ENCODE measurements around the gene EDAR.
A peak's percentile ranks its signal among the peaks of the same experiment; 100 is the strongest.

EDAR gene

DNA sequence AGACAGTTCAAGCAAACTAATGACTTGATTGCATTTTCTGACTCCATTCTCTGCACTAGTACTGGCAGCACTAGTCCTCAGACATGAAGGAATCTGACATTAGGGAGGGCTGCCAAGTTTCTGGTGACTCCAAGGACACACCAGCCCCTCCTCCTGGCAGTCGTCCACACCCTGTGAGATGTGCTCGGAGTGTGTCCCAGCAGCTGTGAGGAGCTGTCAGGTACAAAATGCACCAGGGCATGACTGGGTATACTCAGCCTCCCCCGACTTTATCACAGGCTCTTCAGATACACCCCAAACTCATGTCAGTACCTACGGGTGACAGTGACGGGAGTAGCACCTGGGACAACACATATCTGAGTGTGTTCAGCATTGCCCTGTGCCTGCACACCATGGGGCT, 43.1 kb downstream of the EDAR start:
- DNase-seq (ENCODE audit: extremely low read depth, low read depth), result no peak
- no peak overlapping the region for H3K4me3 ChIP-seq (replicated peaks; ENCODE audit: low read depth, low read length)
- TF ChIP-seq, protein P1, sequence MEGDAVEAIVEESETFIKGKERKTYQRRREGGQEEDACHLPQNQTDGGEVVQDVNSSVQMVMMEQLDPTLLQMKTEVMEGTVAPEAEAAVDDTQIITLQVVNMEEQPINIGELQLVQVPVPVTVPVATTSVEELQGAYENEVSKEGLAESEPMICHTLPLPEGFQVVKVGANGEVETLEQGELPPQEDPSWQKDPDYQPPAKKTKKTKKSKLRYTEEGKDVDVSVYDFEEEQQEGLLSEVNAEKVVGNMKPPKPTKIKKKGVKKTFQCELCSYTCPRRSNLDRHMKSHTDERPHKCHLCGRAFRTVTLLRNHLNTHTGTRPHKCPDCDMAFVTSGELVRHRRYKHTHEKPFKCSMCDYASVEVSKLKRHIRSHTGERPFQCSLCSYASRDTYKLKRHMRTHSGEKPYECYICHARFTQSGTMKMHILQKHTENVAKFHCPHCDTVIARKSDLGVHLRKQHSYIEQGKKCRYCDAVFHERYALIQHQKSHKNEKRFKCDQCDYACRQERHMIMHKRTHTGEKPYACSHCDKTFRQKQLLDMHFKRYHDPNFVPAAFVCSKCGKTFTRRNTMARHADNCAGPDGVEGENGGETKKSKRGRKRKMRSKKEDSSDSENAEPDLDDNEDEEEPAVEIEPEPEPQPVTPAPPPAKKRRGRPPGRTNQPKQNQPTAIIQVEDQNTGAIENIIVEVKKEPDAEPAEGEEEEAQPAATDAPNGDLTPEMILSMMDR (IDR thresholded peaks at IDR 0.05; ENCODE audit: low read depth, low read length, missing control alignments), result no peak

DNA sequence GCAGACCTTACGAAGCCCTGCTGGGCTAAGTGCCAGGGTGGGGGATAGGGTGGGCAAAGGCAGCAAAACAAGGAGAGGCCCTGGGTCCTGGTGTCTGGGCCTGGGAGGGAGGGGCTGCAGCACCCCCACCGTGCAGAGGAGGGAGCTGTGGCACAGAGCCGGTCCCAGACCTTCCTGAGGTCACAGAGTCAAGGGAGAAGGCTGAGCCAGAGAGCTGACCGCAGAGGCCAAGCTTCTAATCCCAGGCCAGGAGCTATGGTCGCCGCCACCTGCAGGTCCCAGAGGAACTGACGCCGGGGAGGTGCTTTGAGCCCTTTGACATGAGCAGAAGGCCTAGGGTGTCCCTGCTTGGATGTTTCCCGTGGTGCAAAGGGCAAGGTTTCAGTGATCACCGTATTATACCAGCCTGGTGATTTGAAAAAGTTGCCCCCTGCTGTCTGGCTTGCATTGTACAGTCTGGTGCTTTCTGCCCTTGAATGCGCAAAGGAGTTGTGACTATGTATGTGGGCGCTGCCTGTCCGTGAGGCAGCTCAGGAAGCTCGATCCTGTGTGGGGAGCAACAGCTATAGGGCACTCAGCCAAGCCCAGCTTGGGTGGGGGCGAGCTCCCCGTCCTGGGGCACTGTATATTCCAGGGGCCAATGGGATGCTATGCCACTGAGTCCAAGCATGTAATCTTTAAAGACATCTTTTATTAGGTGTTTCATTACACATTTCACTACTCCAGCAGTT, 44.3 kb downstream of the EDAR start:
- no peak for DNase-seq (ENCODE audit: extremely low read depth, low read depth)
- TF ChIP-seq, protein P1 (IDR thresholded peaks at IDR 0.05; ENCODE audit: low read depth, low read length, missing control alignments), result peak; percentile 18

DNA sequence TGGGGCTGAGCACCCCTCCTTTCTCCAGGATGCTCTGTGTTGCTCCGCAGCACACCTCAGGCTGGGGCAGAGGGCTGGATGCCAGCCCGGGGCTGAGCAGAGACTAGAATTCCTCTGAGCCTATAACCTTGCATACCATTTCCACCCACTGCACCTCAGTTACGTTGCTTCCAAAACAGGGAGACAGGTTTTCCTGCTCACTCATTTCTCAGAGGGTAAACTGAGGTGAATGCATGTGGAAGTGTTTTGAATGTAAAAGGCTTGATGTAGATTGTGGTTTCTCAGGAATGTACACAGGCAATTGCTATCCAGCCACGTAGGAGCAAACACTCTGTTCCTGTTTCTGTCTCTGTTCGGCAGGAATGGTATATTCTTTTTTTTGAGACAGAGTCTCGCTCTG, 45.3 kb downstream of the EDAR start:
- no peak for DNase-seq (ENCODE audit: extremely low read depth, low read depth)
- TF ChIP-seq, protein P1 (IDR thresholded peaks at IDR 0.05; ENCODE audit: low read depth, low read length, missing control alignments), result no peak
- no peak overlapping the region for H3K4me3 ChIP-seq (replicated peaks; ENCODE audit: low read depth, low read length)

More for the DNA sequence above, 44.3 kb downstream of the EDAR start:
- no peak overlapping the region for H3K4me3 ChIP-seq (replicated peaks; ENCODE audit: low read depth, low read length)

DNA sequence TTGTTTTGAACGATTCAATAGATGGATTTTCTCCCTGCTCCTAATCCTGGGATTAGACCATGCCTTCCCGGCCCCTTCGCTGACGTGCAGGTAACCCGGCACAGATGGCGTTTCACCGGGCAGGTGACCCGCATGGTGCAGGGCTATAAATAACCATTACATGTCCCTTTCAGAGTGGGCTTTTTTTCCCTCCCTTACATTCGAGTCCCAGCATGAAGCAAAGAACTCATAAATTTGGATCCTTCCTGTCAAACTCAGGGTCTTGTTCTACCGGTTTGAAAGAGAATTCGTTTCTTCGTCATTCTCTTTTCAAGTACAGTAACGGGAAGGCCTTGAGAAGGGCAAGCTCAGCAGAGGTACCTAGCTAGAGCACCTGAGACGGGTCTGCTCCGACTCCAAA, 46.1 kb downstream of the EDAR start:
- TF ChIP-seq, protein P1 (IDR thresholded peaks at IDR 0.05; ENCODE audit: low read depth, low read length, missing control alignments), result no peak
- no peak for DNase-seq (ENCODE audit: extremely low read depth, low read depth)
- H3K4me3 ChIP-seq (replicated peaks; ENCODE audit: low read depth, low read length), result no peak overlapping the region

DNA sequence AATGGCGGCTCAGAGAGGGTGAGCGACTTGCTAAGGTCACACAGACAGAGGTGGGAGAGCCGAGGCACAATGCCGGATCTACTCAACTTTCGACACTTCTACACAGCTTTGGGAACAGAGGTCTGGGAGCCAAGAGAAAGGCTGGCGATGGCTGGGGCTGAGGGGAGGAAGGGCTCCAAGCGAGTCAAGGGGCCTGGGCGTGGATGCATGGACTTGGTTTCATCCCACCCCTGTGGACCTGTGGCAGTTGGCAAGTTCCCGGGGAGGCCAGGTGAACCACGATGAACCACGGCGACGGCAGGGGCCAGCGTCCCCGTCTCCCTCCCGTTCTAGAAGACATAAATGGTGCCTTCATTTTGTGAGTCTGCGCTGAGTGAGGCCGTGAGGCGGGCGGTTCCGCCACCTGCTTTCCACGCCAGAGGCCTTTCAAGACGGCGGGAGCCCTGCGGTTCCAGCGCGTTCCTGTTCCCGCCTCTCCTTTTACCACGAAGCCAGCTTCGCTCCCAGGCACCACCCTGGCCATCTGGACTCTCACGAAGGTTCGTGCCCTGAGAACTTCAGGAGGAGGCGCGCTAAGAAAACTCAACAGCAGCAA, 46.7 kb downstream of the EDAR start:
- TF ChIP-seq, protein P1 (IDR thresholded peaks at IDR 0.05; ENCODE audit: low read depth, low read length, missing control alignments), result no peak
- H3K4me3 ChIP-seq (replicated peaks; ENCODE audit: low read depth, low read length), result no peak overlapping the region
- DNase-seq (ENCODE audit: extremely low read depth, low read depth), result no peak

DNA sequence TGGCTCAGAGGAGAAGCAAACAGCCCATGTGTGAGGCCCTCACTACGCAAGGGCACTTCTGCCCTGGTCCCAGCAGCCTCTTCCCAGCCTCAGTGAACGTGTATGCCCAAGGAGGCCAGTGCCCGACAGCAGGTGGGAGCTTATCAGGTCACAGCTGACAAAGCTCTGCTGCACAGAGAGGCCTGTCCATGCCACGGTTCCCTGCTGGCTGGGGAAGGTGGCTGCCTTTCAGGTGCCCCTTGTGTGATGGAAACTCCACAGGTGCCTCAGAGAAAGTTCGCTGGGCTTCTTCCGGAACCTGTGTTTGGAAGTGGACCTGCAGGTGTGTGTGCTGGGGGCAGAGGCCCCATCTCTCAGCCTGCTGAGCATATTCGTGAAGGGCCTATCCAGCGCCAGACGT, 47.3 kb downstream of the EDAR start:
- no peak overlapping the region for H3K4me3 ChIP-seq (replicated peaks; ENCODE audit: low read depth, low read length)
- TF ChIP-seq, protein P1 (IDR thresholded peaks at IDR 0.05; ENCODE audit: low read depth, low read length, missing control alignments), result no peak
- DNase-seq (ENCODE audit: extremely low read depth, low read depth), result no peak

Data from HFF-Myc (cell line).